HL-60/S4 (cell line): Measurements from ENCODE around the gene SYNC.
"Not testable (repeated sequence)": the region's sequence is repeated elsewhere in the genome, so short reads cannot be mapped to it uniquely, and the experiment has no call there.

ENCODE experiments used
- in situ Hi-C: fragments of 300-500 bp; cut with MboI; formaldehyde crosslinking; loops from 2 replicates; pipeline ENCODE4 v1.14.3; 2022; ENCODE audit warnings: low sequenced_read_pairs

Gene SYNC

DNA sequence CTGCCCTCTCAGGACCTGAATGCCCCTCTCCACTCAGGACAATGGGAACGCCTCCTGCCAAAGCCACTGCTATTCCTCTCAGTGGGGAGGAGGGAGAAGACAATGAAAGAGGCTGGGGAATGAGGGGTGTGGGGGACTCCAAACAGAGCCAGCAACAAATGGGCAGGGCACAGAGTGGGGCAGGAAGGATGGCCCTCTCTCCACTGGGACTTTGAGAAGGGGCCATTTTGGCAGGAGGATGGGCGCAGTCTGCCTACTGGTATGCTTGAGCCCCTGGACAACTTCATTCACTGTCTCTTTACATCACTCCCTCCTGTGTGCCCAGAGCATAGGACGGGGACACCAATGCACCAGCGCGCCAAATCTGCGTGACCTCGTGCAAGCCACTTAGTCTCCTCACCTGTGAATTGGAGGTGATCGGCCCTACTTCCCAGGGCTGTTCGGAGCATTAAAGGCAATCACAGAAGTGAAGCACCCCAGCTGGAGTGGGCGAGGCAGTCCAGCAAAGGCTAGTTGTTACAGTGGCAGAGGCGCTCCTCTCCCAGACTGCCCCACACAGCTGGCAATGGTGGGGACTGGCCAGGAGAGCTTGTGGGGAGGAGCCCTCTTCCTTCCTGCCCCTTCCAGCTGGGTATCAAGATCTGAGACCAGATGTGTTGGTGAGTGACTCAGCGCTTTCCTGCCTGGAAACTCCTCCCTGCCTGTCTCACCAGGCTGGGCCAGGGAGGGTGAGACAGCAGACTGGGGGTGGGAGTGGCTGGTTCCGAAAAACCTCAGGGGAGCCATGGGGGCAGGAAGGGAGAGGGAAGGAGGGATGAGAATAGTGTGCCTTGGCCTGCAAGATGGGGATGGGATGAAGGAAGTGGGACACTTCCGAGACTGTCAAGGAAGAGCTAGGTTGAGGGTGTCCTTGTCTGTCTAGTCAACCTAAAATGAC is 22.4 kb upstream of the SYNC start:
- in situ Hi-C loops: no loop called here

GRCh38 chr1:32719681-32720275 is 17.2 kb upstream of the SYNC start:
- in situ Hi-C loops: loop anchor here (10.0 kb wide), 1 partner anchor 45 kb away; no protein-coding TSS in a partner anchor

DNA sequence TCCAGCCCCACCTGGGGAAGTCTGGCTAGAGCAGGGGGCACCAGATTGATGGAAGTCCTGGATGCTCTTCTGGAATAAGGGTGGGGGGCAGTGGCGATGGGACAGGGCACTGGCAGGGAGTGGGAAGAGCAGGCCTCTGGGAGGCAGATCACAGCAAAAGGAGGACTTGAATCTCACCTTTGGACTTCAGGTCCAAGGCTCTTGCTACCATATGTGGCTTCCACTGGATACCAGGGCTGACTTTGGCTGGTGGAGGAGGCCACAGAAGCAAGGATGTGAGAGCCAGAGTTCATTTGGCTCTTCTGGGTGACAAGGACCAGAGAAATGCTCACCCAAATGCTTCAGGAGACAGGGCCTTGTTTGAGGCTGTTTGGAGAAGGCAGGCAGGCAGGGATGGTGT is 16.0 kb upstream of the SYNC start:
- in situ Hi-C loops: loop anchor here (10.0 kb wide), 1 partner anchor 46 kb away; no protein-coding TSS in a partner anchor

- in situ Hi-C loops: loop anchor here (10.0 kb wide), 1 partner anchor 47 kb away; no protein-coding TSS in a partner anchor
These were observed 15.5 kb upstream of the SYNC start for GRCh38 chr1:32718036-32718435.

DNA sequence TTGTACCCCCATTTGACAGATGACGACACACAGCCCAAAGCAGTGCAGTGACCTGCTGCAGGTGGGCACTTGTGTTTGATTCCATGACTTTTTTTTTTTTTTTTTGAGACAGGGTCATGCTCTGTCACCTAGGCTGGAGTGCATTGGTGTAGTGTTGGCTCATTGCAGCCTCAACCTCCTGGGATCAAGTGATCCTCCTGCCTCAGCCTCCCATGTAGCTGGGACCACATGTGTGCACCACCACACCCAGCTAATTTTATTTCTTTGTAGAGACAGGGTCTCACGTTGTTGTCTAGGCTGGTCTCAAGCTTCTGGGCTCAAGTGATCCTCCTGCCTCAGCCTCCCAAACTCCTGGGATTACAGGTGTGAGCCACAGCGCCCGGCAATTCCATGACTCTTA is 14.9 kb upstream of the SYNC start:
- in situ Hi-C loops: loop anchor here (10.0 kb wide), 1 partner anchor 47 kb away; no protein-coding TSS in a partner anchor

GRCh38 chr1:32716312-32717148 is 14.0 kb upstream of the SYNC start:
- in situ Hi-C loops: loop anchor here (10.0 kb wide), 1 partner anchor 48 kb away; no protein-coding TSS in a partner anchor

GRCh38 chr1:32715901-32716311 is 13.3 kb upstream of the SYNC start:
- in situ Hi-C loops: loop anchor here (10.0 kb wide), 1 partner anchor 49 kb away; no protein-coding TSS in a partner anchor

GRCh38 chr1:32714277-32714676 is 11.7 kb upstream of the SYNC start:
- in situ Hi-C loops: loop anchor here (10.0 kb wide), 1 partner anchor 51 kb away; no protein-coding TSS in a partner anchor

DNA sequence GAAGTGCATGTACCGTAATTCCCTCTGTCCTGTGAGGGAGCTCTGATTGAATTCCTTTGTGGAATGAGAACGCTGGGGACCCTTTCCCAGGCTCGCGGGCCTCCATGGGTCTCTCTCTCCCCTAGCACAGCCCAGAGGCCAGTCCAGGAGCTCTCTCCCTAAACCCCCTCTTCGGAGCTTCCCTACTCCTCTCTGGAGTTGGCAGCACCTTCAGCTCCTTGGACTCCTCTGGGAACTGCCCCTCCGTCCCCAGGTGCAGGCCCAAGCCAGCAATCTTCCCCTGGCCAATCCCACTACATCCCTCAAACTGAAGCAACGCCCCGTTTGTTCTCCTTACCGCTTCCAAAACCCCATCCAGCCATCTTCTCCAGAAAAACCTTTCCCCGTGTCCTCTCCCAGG is 10.5 kb upstream of the SYNC start:
- in situ Hi-C loops: loop anchor here (10.0 kb wide), 1 partner anchor 52 kb away; no protein-coding TSS in a partner anchor

GRCh38 chr1:32711221-32711620 is 8.7 kb upstream of the SYNC start:
- in situ Hi-C loops: loop anchor here (10.0 kb wide), 1 partner anchor 54 kb away; no protein-coding TSS in a partner anchor

DNA sequence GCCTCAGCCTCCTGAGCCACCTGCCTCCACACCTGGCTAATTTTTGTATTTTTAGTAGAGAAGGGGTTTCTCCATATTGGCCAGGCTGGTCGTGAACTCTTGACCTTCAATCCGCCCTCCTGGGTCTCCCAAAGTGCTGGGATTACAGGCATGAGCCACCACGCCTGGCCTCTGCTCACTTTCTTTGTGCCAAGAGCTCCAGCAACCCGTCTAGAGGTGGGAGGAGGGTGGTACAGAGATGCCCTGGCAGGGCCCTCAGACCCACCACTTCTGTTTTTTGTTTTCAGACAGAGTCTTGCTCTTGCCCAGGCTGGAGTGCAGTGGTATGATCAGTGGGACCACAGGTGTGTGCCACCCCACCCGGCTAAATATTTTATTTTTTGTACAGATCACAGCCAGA is 6.9 kb upstream of the SYNC start:
- in situ Hi-C loops: no loop called here

GRCh38 chr1:32709075-32709474 is 6.5 kb upstream of the SYNC start:
- in situ Hi-C loops: no loop called here

GRCh38 chr1:32706491-32706890 is 3.9 kb upstream of the SYNC start:
- in situ Hi-C loops: no loop called here

GRCh38 chr1:32705516-32705915 is 2.9 kb upstream of the SYNC start:
- in situ Hi-C loops: no loop called here

DNA sequence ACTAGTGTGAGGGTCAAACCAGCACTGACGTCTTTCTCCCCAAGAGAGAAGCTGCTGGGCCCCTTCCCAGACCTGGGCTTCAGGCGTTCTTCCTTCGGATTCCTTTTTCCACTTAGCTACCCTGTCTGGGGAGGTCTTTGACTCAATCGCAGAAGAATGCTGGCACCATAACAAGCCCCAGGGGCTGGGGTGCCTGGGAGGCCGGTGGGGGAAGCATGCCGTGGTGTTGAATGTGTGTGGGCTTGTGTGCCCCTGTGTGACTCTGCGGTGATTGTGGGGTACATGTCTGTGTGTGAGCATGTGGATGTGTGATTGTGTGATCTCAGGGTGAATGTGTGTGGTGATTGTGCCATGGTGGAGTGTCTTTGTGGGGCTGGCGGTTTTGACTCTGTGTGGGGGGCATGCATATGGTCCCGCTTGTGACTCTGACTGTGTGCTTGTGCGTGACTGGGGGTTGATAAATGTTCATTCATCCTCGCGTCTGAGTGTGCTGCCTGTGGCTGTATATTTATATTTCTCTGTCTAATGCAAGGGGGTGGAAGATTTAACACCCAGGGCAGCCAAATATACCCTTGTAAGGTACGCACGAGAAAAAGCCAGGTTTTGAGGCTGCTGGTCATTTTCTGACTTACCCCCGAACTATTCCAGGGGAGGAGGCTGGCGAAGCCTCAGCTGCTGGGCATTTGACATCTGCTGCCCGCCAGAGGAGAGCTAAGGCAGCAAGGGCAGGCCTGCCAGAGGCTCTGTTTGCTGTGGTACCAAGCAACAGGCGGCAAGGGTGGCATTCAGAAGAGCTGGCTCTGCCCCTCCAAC is 1.1 kb upstream of the SYNC start:
- in situ Hi-C loops: no loop called here

DNA sequence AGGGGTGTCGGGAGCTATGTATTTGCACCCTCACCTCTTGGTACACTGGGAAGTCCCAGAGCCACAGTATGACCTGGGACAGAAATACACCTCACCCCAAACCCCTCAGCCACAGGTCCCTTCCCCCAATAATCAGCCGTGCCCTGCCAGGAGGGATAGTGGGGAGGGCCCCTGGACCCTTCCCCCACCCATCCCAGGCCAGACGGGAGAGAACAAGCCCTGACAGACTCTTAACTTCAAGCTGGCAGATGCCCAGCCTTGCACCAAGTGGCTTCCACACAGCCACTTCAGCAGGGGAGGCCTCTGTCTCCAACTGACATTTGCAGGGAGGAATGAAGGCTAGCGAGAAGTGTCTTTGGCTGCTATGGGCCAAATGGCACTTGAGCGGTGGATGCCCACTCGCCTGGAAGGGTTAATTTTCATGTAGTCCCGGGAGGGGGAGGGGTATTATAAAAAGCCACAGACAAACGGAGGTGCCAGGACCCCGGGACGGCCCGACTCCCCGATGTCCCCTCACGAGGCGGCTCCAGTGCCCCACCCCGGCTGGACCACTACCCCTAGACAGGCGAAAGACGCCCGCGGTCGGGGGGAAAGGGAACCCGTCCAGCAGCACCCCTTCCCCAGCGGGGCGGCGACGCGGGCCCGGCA is 495 bp downstream of the SYNC start:
- in situ Hi-C loops: no loop called here

DNA sequence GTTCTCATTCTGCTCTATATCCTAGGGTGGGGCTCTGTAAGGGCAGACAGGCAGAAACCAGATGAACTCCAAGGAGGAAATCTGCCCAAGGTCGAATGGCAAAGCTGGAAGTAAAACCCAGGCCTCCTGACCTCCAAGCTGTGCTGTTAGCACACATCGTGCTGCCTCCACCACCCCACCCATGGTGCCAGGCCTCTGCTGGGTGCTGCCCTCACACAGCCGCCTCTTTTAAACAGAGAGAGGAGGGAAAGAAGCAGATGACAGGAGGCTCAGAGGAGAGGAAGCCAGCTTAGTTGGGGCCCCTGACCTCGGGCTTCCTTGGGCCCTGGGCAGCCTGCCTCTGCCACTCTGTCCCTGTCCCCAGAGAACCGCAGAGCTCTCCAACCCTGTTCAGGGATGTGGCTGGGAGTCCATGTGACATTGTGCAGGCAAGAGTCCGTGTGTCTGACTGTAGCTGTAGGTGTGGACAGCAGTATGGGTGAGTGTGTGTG is 1.1 kb downstream of the SYNC start:
- in situ Hi-C loops: no loop called here

DNA sequence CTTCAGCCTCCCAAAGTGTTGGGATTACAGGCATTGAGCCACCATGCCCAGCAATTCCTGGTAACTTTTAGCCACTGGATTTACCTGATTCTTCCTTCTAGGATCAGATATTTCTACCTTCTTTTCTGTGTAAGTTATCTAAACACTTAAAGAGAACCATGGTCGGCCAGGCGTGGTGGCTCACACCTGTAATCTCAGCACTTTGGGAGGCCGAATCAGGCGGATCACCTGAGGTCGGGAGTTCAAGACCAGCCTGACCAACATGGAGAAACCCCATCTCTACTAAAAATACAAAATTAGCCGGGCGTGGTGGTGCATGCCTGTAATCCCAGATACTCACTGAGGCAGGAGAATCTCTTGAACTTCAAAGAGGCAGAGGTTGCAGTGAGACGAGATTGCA is 5.6 kb downstream of the SYNC start:
- in situ Hi-C loops: not testable (repeated sequence)

DNA sequence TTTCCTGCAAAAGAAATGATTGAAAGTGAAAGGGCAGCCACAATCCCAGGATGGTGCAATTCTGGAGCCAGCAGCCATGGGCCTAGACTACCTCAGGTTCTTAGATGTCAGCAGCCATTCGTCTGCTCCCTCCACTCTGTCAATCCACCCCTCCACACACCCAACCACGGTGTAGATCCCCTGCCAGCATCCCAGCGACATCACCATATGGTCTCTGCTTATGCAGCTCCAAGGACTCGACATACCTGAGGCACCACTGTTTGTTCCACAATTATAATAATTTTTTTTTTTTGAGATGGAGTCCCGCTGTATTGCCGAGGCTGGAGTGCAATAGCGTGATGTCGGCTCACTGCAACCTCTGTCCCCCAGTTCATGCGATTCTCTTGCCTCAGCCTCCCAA is 6.5 kb downstream of the SYNC start:
- in situ Hi-C loops: no loop called here
